Astrocyte of the cerebellum (primary cell): Measurements from ENCODE around the gene EOLA2.
A peak's percentile ranks its signal among the peaks of the same experiment; 100 is the strongest.
"Not testable (repeated sequence)": the region's sequence is repeated elsewhere in the genome, so short reads cannot be mapped to it uniquely, and the experiment has no call there.

Source experiments
- DNase-seq: peaks from one replicate; pipeline ENCODE4 v3.0.0-alpha.2; 2011; ENCODE audit warnings: low read depth
- H3K4me3 ChIP-seq: 2 replicates; pipeline ENCODE4 v1.5.1; 2011; ENCODE audit warnings: mild to moderate bottlenecking, low read depth, low read length, moderate library complexity
- CTCF ChIP-seq: IDR thresholded peaks from 2 replicates; pipeline ENCODE4 v1.5.1; 2012; ENCODE audit warnings: low read length, low read depth, moderate library complexity, mild to moderate bottlenecking; ENCODE audit errors: missing control alignments
- in situ Hi-C: cut with HindIII; loops from 2 replicates; pipeline ENCODE4 v1.10.0; 2017; ENCODE audit warnings: low sequenced_read_pairs

EOLA2 gene

GRCh38 chrX:149940674-149941024 lies 2.4 kb upstream of the EOLA2 start:
- in situ Hi-C loops, DNase-seq, H3K4me3 ChIP-seq: not testable (repeated sequence)
- TF ChIP-seq CTCF, result peak; percentile 58

GRCh38 chrX:149939905-149940673 lies 1.8 kb upstream of the EOLA2 start:
- DNase-seq, result peak; percentile 92
- H3K4me3 ChIP-seq, result peak overlapping the region; percentile 49
- in situ Hi-C loops, result no loop called here
- TF ChIP-seq CTCF, result no peak

GRCh38 chrX:149939655-149939904 lies 1.3 kb upstream of the EOLA2 start:
- DNase-seq, result no peak
- in situ Hi-C loops, result no loop called here
- H3K4me3 ChIP-seq, result peak overlapping the region; percentile 49
- no peak for TF ChIP-seq CTCF

- DNase-seq, result peak; percentile 79
- in situ Hi-C loops, result no loop called here
- no peak for TF ChIP-seq CTCF
- peak overlapping the region; percentile 79 for H3K4me3 ChIP-seq
Observed at GRCh38 chrX:149938881-149939654, 777 bp upstream of the EOLA2 start.

- DNase-seq, result no peak
- TF ChIP-seq CTCF, result no peak
- in situ Hi-C loops, result no loop called here
- H3K4me3 ChIP-seq, result peak overlapping the region; percentile 79
Observed at GRCh38 chrX:149937871-149938426, 342 bp downstream of the EOLA2 start.

DNA sequence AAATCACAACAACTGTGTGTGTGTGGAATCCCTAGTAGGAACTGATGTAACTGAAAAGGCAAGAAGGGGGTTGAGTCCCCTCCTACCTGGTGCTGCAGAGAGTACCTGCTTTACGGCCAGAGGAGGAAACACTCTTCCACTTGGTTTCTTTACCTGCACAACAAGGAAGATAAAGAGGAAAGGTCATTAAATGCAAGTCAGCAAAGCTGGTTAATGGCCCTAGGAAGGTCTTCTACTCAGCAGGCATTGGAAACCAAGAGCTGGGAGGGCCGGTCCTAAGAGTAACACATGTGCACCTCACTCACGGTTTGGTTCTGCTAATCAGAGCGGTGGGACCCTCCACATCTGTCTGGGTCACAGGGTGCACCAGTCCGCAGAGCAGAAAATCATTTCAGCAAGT lies 963 bp downstream of the EOLA2 start:
- DNase-seq, in situ Hi-C loops: not testable (repeated sequence)
- peak overlapping the region; percentile 79 for H3K4me3 ChIP-seq

GRCh38 chrX:149933547-149933946 lies 4.7 kb downstream of the EOLA2 start:
- DNase-seq, in situ Hi-C loops, H3K4me3 ChIP-seq: not testable (repeated sequence)

DNA sequence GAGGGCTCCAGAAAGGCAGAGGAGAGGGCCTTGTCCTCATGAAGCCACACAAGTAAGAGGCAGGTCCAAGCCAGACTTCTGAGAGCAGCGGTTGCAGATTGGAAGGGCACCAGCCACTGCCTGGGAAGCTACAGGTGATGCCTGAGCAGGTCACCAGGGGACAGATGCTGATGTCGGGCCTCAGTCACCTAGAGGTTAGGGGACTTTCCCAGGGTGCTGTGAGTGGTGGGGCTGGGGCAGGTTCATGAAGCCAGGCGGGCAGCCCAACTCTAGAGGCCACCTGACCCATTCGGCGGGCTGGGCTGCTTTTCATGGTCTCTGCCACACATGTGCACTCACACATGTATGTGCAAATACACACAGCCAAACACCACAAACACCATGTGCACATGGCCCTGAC lies 5.3 kb downstream of the EOLA2 start:
- in situ Hi-C loops, H3K4me3 ChIP-seq, DNase-seq: not testable (repeated sequence)

- H3K4me3 ChIP-seq, in situ Hi-C loops, DNase-seq: not testable (repeated sequence)
Observed at GRCh38 chrX:149932150-149932549, 6.1 kb downstream of the EOLA2 start.

GRCh38 chrX:149931355-149931754 lies 6.9 kb downstream of the EOLA2 start:
- H3K4me3 ChIP-seq, in situ Hi-C loops, DNase-seq: not testable (repeated sequence)

GRCh38 chrX:149929400-149929799 lies 8.9 kb downstream of the EOLA2 start, which contains the start of gene HSFX4:
Gene HSFX4 (plus strand): TSS chrX:149929573. CDS start chrX:149929645, 72 bp downstream.
- in situ Hi-C loops, DNase-seq, H3K4me3 ChIP-seq: not testable (repeated sequence)
